Thymus (tissue), 11 donors: Measurements from ENCODE around the gene RBPMS2. TPM values are rescaled to one million over a fixed set of nuclear protein-coding genes. Genes with fewer than 3 reads are reported as not detected.
A peak's percentile ranks its signal among the peaks of the same experiment; 100 is the strongest.

Source experiments
- DNase-seq, 9 donors: peaks; one replicate each; pipeline ENCODE4 v3.0.0-alpha.2; 2013; ENCODE audit warnings: low spot score in 9 of 9, low read depth in 6 of 9, missing footprints in 1 of 9
- H3K27ac ChIP-seq, 2 donors: one replicate each; pipeline ENCODE4 v1.5.1; 2013; ENCODE audit warnings: control low read depth in 1 of 2, low read depth in 1 of 2, low read length in 1 of 2, mild to moderate bottlenecking in 1 of 2, moderate library complexity in 1 of 2
- H3K27me3 ChIP-seq, 2 donors: one replicate each; pipeline ENCODE4 v1.5.1; 2013; ENCODE audit warnings: low read length in 1 of 2; ENCODE audit not compliant: control insufficient read depth in 2 of 2, insufficient read depth in 1 of 2
- H3K36me3 ChIP-seq, 2 donors: one replicate each; pipeline ENCODE4 v1.5.1; 2013; ENCODE audit warnings: low read length in 1 of 2, mild to moderate bottlenecking in 1 of 2, moderate library complexity in 1 of 2; ENCODE audit not compliant: control insufficient read depth in 2 of 2, insufficient read depth in 2 of 2
- H3K4me1 ChIP-seq, 2 donors: one replicate each; pipeline ENCODE4 v1.5.1; 2013; ENCODE audit warnings: low read length in 2 of 2; ENCODE audit not compliant: control insufficient read depth in 2 of 2, insufficient read depth in 2 of 2
- H3K4me3 ChIP-seq, 2 donors: one replicate each; pipeline ENCODE4 v1.5.1; 2013; ENCODE audit warnings: low read length in 2 of 2, control low read depth in 1 of 2, mild to moderate bottlenecking in 1 of 2
- H3K9me3 ChIP-seq, 2 donors: one replicate each; pipeline ENCODE4 v1.5.1; 2013; ENCODE audit warnings: low read length in 1 of 2, mild to moderate bottlenecking in 1 of 2; ENCODE audit not compliant: control insufficient read depth in 2 of 2, insufficient read depth in 1 of 2
- WGBS: extraction: QIAGEN DNeasy Blood & Tissue Kit; methylation state at CpG from one replicate; pipeline ENCODE4 v1.1.7; 2013; 5-methylcytosine and 5-hydroxymethylcytosine counted together
- polyA plus RNA-seq: library from polyadenylated mRNA; stranded (reverse); fragments of 200-250 nt; gene quantifications from one replicate; pipeline ENCODE4 v1.2.3, GENCODE V29; 2013
- total RNA-seq: library from RNA; stranded (reverse); fragments of 120-200 nt; gene quantifications from one replicate; pipeline ENCODE4 v1.2.4, GENCODE V29; 2013
- donor health status: healthy.

Gene RBPMS2
- total and polyA plus RNA-seq, 2 donors, result 0.19 to 4.2 TPM

DNA sequence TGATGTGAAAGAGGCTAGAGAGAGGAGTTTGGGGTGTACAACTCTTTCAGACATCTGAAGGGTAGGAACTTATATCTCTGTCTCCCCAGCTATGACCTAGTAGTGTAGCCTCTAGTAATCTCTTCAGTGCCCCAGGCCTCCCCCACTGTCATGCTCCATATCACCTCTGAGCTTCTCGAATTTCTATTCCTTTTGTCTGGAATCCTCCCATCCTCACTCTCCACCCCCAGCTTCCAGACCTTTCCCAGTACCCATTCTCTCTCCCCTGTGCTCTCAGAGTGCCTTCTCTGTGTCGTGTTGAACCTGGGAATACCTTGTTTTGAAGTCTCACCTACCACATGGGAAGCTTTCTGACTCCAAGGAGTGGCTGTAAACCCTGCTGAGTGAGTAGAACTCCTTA is 3.6 kb upstream of the RBPMS2 start:
- Histone ChIP-seq H3K4me3 (no peak overlapping the region), H3K36me3 (no peaks in the 10 kb centered on the region), H3K27me3 (peaks cover 29 to 57% of the 10 kb centered on the region in 2 donors), H3K27ac (no peak overlapping the region), H3K9me3 (peaks cover 0 to 4% of the 10 kb centered on the region in 2 donors), H3K4me1 (peaks cover 0 to 9% of the 10 kb centered on the region in 2 donors)
- WGBS, result 86% methylated on average over 2 of the region's 2 CpGs
- no peak for DNase-seq

DNA sequence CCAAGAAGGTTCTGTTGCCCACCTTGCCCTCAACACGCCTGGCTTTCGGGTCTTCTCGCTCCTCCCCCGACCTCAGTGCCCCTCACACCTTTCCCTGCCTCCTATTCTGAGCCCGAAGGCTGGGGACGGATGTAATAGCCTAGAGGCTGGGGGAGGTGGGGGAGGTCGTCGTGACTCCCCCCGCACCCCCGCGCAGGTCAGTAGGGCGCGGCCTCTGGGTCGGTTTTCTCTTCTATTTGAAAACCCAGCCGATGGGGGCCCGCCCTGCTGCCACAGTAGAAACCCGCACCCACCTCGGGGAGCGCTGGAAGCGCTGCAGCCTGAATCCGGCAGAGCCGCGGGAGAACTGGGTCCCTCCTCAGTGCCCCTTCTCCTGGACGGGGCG is 1.0 kb upstream of the RBPMS2 start:
- no peak for DNase-seq
- Histone ChIP-seq H3K4me3 (peak overlapping the region in 1 of 2 donors; percentile 22), H3K27ac (no peak overlapping the region)

DNA sequence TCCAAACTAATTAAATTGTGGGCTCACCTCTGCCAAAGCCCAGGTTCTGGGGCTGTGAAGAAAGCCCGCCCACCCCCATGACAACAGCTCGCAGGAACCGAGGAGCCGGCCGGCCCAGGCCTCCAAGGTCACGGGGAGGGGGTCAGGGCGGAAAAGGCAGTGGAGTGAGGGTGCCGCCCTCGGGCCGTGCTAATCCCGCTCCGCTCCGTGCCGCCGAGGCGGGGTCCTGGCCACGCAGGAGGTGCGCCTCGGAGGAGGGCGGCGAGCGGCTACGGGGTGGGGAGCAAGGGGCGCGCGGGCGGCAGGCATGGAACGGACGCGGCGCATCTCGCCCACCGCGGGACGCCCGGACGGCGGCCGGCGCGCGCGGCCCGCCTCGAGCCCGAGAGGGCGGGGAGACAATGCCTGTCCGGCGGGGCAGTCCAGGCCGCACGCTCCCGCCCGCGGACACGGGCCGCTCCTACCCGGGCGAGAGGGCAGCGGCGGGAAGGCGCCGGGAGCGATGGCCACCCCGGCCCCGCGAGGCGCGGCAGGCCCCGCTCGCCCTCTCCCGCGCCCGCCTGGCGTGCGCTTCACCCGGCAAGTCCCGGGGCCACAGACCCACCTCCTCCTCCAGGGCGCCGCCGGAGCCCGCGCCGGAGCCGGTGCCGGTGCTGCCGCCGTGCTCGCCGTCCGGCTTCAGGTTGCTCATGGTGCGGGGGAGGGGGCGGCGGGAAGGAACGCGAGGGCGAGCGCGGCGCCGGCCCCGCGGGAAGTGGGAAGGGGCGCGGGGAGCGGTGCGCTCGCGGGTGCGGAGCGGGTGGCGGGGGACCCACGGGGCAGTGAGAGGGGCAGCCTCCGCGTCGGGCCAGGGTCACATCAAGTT is 528 bp downstream of the RBPMS2 start:
- Histone ChIP-seq H3K36me3 (no peaks in the 10 kb centered on the region), H3K4me1 (peaks cover 0 to 9% of the 10 kb centered on the region in 2 donors), H3K9me3 (peaks cover 0 to 4% of the 10 kb centered on the region in 2 donors), H3K27me3 (peaks cover 39 to 81% of the 10 kb centered on the region in 2 donors), H3K27ac (no peak overlapping the region), H3K4me3 (peak overlapping the region in 1 of 2 donors; percentile 59)
- DNase-seq, result peak in 1 of 9 donors; percentile 7
- WGBS, result 4% methylated on average over 115 of the region's 115 CpGs

More for the DNA sequence above, 1.0 kb upstream of the RBPMS2 start:
- peaks cover 0 to 4% of the 10 kb centered on the region in 2 donors for H3K9me3 ChIP-seq
- no peaks in the 10 kb centered on the region for H3K36me3 ChIP-seq
- peaks cover 39 to 81% of the 10 kb centered on the region in 2 donors for H3K27me3 ChIP-seq
- WGBS, result 34% methylated on average over 25 of the region's 25 CpGs
- H3K4me1 ChIP-seq, result peaks cover 0 to 9% of the 10 kb centered on the region in 2 donors

DNA sequence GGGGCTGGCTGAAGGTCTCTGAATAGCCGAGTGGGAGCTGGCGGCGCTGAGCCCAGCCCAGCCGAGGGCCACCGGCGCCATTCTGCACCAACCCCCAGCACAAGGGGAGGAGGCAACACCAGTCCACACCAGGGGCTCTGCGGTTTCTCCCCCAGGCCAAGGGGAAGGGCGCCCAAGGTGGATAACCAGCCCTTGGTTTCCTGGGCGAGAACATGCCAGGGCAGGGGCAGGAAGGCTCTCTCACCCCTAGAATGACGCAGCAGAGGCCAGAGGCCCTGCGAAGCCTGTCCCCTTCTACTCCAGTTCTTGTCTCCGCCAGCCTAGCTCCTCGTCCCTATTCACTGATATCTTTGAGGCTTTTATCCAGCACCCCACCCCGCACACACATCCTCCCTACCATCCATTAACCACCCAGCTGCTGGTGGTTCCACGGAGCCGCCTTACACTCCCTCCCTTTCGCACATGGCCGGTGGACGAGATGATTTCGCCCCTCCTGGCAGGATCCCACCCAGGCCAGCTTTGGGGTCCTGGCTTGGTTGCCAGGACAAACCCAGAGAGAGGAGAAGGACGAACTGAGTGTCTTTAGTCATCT is 1.3 kb downstream of the RBPMS2 start:
- DNase-seq, result no peak
- H3K9me3 ChIP-seq, result peaks cover 0 to 4% of the 10 kb centered on the region in 2 donors
- no peak overlapping the region for H3K27ac ChIP-seq
- 82% methylated on average over 21 of the region's 21 CpGs for WGBS
- no peaks in the 10 kb centered on the region for H3K36me3 ChIP-seq
- H3K4me3 ChIP-seq, result no peak overlapping the region
- H3K4me1 ChIP-seq, result peaks cover 0 to 9% of the 10 kb centered on the region in 2 donors
- H3K27me3 ChIP-seq, result peaks cover 39 to 77% of the 10 kb centered on the region in 2 donors

DNA sequence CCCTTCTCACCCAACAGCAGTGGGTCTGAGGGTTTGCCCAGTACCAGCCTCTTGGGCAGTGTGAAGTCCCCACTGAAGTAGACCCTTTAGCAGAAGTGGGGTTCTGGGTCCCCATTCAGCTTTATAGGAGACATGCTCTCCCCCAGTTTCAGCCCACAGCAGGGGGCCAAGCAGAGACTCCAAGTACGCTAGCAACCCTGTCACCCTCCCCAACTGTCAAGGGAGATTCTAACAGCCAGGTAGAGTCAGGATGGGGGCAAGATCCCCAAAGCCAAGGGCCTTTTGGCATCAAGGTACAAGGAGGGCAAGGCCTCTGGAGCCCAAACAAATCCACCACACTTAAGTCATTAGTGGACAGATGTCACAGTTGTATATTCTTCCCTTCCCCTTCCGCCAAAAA is 1.8 kb downstream of the RBPMS2 start:
- H3K27me3 ChIP-seq, result peaks cover 39 to 73% of the 10 kb centered on the region in 2 donors
- no peaks in the 10 kb centered on the region for H3K36me3 ChIP-seq
- 99% methylated on average over 2 of the region's 2 CpGs for WGBS
- no peak overlapping the region for H3K27ac ChIP-seq
- H3K4me3 ChIP-seq, result no peak overlapping the region
- H3K4me1 ChIP-seq, result peaks cover 0 to 9% of the 10 kb centered on the region in 2 donors
- no peak for DNase-seq
- peaks cover 0 to 4% of the 10 kb centered on the region in 2 donors for H3K9me3 ChIP-seq

DNA sequence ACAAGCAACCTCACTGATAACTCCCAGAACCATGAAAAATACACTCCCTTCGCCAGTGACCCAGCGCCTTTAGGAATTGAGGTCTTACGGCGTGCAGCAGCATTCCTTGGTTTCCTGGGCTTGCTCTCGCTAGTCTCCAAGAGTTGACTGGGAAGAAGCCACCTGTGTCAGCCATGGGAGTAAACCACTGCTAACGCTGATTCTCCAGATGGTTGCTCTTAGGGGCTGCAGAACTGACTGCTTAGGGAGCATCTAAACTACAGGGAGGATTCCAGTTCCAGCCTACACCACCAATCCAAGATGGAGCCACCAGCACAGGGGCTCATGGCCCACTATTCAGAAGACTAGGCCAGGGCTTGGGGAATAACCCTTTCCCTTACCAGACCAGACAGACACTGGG is 2.4 kb downstream of the RBPMS2 start:
- H3K4me3 ChIP-seq, result no peak overlapping the region
- no peak for DNase-seq
- H3K4me1 ChIP-seq, result peaks cover 0 to 9% of the 10 kb centered on the region in 2 donors
- H3K27ac ChIP-seq, result no peak overlapping the region
- H3K27me3 ChIP-seq, result peaks cover 39 to 66% of the 10 kb centered on the region in 2 donors
- peaks cover 0 to 4% of the 10 kb centered on the region in 2 donors for H3K9me3 ChIP-seq
- WGBS, result 98% methylated on average over 6 of the region's 6 CpGs
- H3K36me3 ChIP-seq, result no peaks in the 10 kb centered on the region

DNA sequence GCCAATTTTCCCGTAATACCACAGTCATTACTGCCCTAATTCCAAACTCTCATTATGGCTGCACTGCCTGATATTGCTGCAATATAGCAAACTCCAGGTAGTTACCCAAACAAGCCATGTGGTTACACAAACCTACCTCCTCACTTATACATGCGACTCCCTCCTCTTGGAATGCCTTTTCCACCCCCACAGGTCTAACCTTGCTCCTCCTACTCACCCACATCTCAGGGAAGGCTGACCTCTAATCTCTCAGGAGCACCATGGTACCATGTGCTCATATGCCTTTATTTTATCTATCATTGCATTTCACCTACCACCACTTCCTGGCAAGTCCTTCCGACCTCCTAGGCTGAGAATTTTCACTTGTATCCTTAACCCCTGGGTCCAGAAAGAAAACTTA is 2.9 kb downstream of the RBPMS2 start:
- no peak overlapping the region for H3K4me3 ChIP-seq
- DNase-seq, result no peak
- H3K4me1 ChIP-seq, result peaks cover 0 to 9% of the 10 kb centered on the region in 2 donors
- peaks cover 38 to 61% of the 10 kb centered on the region in 2 donors for H3K27me3 ChIP-seq
- 76% methylated on average over 3 of the region's 3 CpGs for WGBS
- H3K36me3 ChIP-seq, result no peaks in the 10 kb centered on the region
- H3K9me3 ChIP-seq, result peaks cover 0 to 4% of the 10 kb centered on the region in 2 donors
- H3K27ac ChIP-seq, result no peak overlapping the region

DNA sequence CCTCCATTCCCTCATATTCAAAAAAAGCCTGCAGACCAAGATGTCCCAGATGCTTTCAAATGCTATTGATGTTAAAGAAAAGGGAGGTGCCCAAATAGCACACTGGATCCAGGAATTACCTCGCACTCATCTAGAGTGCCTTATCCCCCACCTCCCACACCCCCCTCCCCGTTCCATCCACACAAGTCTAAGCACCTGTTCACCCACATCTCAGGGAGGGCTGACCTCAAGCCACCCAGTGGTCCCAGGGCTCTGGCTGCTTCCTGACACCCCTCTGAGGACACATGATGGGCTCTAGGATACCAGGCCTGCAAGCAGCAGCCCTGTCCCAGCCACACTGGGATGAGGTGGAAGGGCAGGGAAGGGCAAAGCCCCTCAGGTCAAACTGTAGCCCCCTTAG is 4.8 kb downstream of the RBPMS2 start:
- Histone ChIP-seq H3K4me1 (no peaks in the 10 kb centered on the region), H3K36me3 (no peaks in the 10 kb centered on the region), H3K4me3 (no peak overlapping the region), H3K9me3 (peaks cover 0 to 4% of the 10 kb centered on the region in 2 donors), H3K27ac (no peak overlapping the region), H3K27me3 (peaks cover 24 to 43% of the 10 kb centered on the region in 2 donors)
- DNase-seq, result no peak
- 59% methylated on average over 2 of the region's 2 CpGs for WGBS

DNA sequence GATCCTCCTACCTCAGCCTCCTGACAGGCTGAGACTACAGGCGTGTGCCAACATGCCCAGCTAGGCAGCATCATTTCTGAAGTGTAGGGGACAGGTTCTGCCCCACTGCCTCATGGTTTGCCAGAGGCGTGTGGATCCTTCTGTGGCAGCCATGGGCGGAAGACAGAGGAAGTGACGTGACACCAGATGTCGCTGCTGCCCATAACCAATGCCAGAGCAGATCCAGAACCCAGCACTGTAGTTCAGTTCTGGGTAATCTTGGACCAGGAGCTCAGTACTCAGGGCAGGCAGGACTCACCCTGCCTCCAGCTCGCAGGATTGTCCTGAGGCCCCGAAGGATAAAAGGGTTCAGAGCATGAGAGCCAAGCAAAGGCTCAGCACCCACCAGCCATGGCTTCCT is 8.2 kb downstream of the RBPMS2 start:
- peaks cover 0 to 15% of the 10 kb centered on the region in 2 donors for H3K27me3 ChIP-seq
- whole genome bisulfite sequencing, result 85% methylated on average over 7 of the region's 7 CpGs
- no peak overlapping the region for H3K27ac ChIP-seq
- no peaks in the 10 kb centered on the region for H3K36me3 ChIP-seq
- DNase-seq, result no peak
- no peak overlapping the region for H3K4me3 ChIP-seq
- no peaks in the 10 kb centered on the region for H3K9me3 ChIP-seq
- no peaks in the 10 kb centered on the region for H3K4me1 ChIP-seq
